Measurements from ENCODE around the gene SUPT3H.
"Not testable (repeated sequence)": the region's sequence is repeated elsewhere in the genome, so short reads cannot be mapped to it uniquely, and the experiment has no call there.

The SUPT3H gene

GRCh38 chr6:44926556-44926955 is 451.2 kb downstream of the SUPT3H start:
- DNase-seq (ENCODE audit: insufficient read length, low spot score) (no peak), FAIRE-seq (no peak)
- TF ChIP-seq POU2F2 (IDR thresholded peaks at IDR 0.05; ENCODE audit: low read depth, low read length) (no peak), POLR2A (IDR thresholded peaks at IDR 0.05; ENCODE audit: low read depth, low read length) (no peak), SPI1 (IDR thresholded peaks at IDR 0.05; ENCODE audit: low read depth, low read length) (no peak)

GRCh38 chr6:44925100-44925739 is 452.5 kb downstream of the SUPT3H start:
- TF ChIP-seq POU2F2 (IDR thresholded peaks at IDR 0.05; ENCODE audit: low read depth, low read length), result no peak
- no peak for TF ChIP-seq POLR2AphosphoS5 (IDR thresholded peaks at IDR 0.05; ENCODE audit: low read depth, low read length)
- TF ChIP-seq PAX5 (IDR thresholded peaks at IDR 0.05; ENCODE audit: insufficient read depth, low read length, severe bottlenecking), result no peak
- TF ChIP-seq SPI1 (IDR thresholded peaks at IDR 0.05; ENCODE audit: low read depth, low read length), result peak; percentile 67
- DNase-seq (ENCODE audit: insufficient read length, low spot score) (no peak), FAIRE-seq (no peak)

GRCh38 chr6:44923444-44923843 is 454.3 kb downstream of the SUPT3H start:
- TF ChIP-seq POU2F2 (IDR thresholded peaks at IDR 0.05; ENCODE audit: low read depth, low read length) (no peak), TAF1 (IDR thresholded peaks at IDR 0.05; ENCODE audit: low read depth, low read length) (no peak), PAX5 (IDR thresholded peaks at IDR 0.05; ENCODE audit: insufficient read depth, low read length, severe bottlenecking) (no peak), SPI1 (IDR thresholded peaks at IDR 0.05; ENCODE audit: low read depth, low read length) (no peak), POLR2A (IDR thresholded peaks at IDR 0.05; ENCODE audit: low read depth, low read length) (no peak), POLR2AphosphoS5 (IDR thresholded peaks at IDR 0.05; ENCODE audit: low read depth, low read length) (no peak)
- no peak for DNase-seq (ENCODE audit: insufficient read length, low spot score)
- peak; percentile 59 for FAIRE-seq

GRCh38 chr6:44921798-44922197 is 455.9 kb downstream of the SUPT3H start:
- TF ChIP-seq POLR2AphosphoS5 (IDR thresholded peaks at IDR 0.05; ENCODE audit: low read depth, low read length) (no peak), POU2F2 (IDR thresholded peaks at IDR 0.05; ENCODE audit: low read depth, low read length) (no peak), POLR2A (IDR thresholded peaks at IDR 0.05; ENCODE audit: low read depth, low read length) (no peak), PAX5 (IDR thresholded peaks at IDR 0.05; ENCODE audit: insufficient read depth, low read length, severe bottlenecking) (no peak), SPI1 (IDR thresholded peaks at IDR 0.05; ENCODE audit: low read depth, low read length) (no peak), TAF1 (IDR thresholded peaks at IDR 0.05; ENCODE audit: low read depth, low read length) (no peak)
- no peak for DNase-seq (ENCODE audit: insufficient read length, low spot score)
- FAIRE-seq, result no peak

- DNase-seq (ENCODE audit: insufficient read length, low spot score), result no peak
- TF ChIP-seq POLR2A (IDR thresholded peaks at IDR 0.05; ENCODE audit: low read depth, low read length) (no peak), TAF1 (IDR thresholded peaks at IDR 0.05; ENCODE audit: low read depth, low read length) (no peak), PAX5 (IDR thresholded peaks at IDR 0.05; ENCODE audit: insufficient read depth, low read length, severe bottlenecking) (no peak), POU2F2 (IDR thresholded peaks at IDR 0.05; ENCODE audit: low read depth, low read length) (no peak), SPI1 (IDR thresholded peaks at IDR 0.05; ENCODE audit: low read depth, low read length) (no peak), POLR2AphosphoS5 (IDR thresholded peaks at IDR 0.05; ENCODE audit: low read depth, low read length) (no peak)
- peak; percentile 51 for FAIRE-seq
Measured at GRCh38 chr6:44920952-44921491, 456.7 kb downstream of the SUPT3H start.

- FAIRE-seq (no peak), DNase-seq (ENCODE audit: insufficient read length, low spot score) (no peak)
- TF ChIP-seq POU2F2 (IDR thresholded peaks at IDR 0.05; ENCODE audit: low read depth, low read length), result no peak
- no peak for TF ChIP-seq TAF1 (IDR thresholded peaks at IDR 0.05; ENCODE audit: low read depth, low read length)
- TF ChIP-seq PAX5 (IDR thresholded peaks at IDR 0.05; ENCODE audit: insufficient read depth, low read length, severe bottlenecking), result no peak
- TF ChIP-seq POLR2A (IDR thresholded peaks at IDR 0.05; ENCODE audit: low read depth, low read length), result no peak
- TF ChIP-seq SPI1 (IDR thresholded peaks at IDR 0.05; ENCODE audit: low read depth, low read length), result no peak
- TF ChIP-seq POLR2AphosphoS5 (IDR thresholded peaks at IDR 0.05; ENCODE audit: low read depth, low read length), result no peak
Measured at GRCh38 chr6:44918671-44919296, 458.9 kb downstream of the SUPT3H start.

- TF ChIP-seq TAF1 (IDR thresholded peaks at IDR 0.05; ENCODE audit: low read depth, low read length) (no peak), POU2F2 (IDR thresholded peaks at IDR 0.05; ENCODE audit: low read depth, low read length) (no peak), POLR2A (IDR thresholded peaks at IDR 0.05; ENCODE audit: low read depth, low read length) (no peak)
- DNase-seq (ENCODE audit: insufficient read length, low spot score) (no peak), FAIRE-seq (no peak)
Measured at GRCh38 chr6:44917430-44917829, 460.3 kb downstream of the SUPT3H start.

- no peak for DNase-seq (ENCODE audit: insufficient read length, low spot score)
- no peak for FAIRE-seq
- TF ChIP-seq POU2F2 (IDR thresholded peaks at IDR 0.05; ENCODE audit: low read depth, low read length), result no peak
- no peak for TF ChIP-seq TAF1 (IDR thresholded peaks at IDR 0.05; ENCODE audit: low read depth, low read length)
- TF ChIP-seq POLR2AphosphoS5 (IDR thresholded peaks at IDR 0.05; ENCODE audit: low read depth, low read length), result no peak
- no peak for TF ChIP-seq SPI1 (IDR thresholded peaks at IDR 0.05; ENCODE audit: low read depth, low read length)
- TF ChIP-seq PAX5 (IDR thresholded peaks at IDR 0.05; ENCODE audit: insufficient read depth, low read length, severe bottlenecking), result no peak
- no peak for TF ChIP-seq POLR2A (IDR thresholded peaks at IDR 0.05; ENCODE audit: low read depth, low read length)
Measured at GRCh38 chr6:44915111-44915510, 462.6 kb downstream of the SUPT3H start.

GRCh38 chr6:44914141-44914540 is 463.6 kb downstream of the SUPT3H start:
- FAIRE-seq (no peak), DNase-seq (ENCODE audit: insufficient read length, low spot score) (no peak)
- TF ChIP-seq POLR2AphosphoS5 (IDR thresholded peaks at IDR 0.05; ENCODE audit: low read depth, low read length), result no peak
- no peak for TF ChIP-seq PAX5 (IDR thresholded peaks at IDR 0.05; ENCODE audit: insufficient read depth, low read length, severe bottlenecking)
- no peak for TF ChIP-seq SPI1 (IDR thresholded peaks at IDR 0.05; ENCODE audit: low read depth, low read length)
- TF ChIP-seq TAF1 (IDR thresholded peaks at IDR 0.05; ENCODE audit: low read depth, low read length), result no peak
- no peak for TF ChIP-seq POLR2A (IDR thresholded peaks at IDR 0.05; ENCODE audit: low read depth, low read length)
- TF ChIP-seq POU2F2 (IDR thresholded peaks at IDR 0.05; ENCODE audit: low read depth, low read length), result no peak

GRCh38 chr6:44906761-44907160 is 471.0 kb downstream of the SUPT3H start:
- no peak for DNase-seq (ENCODE audit: insufficient read length, low spot score)
- TF ChIP-seq POU2F2 (IDR thresholded peaks at IDR 0.05; ENCODE audit: low read depth, low read length) (no peak), POLR2AphosphoS5 (IDR thresholded peaks at IDR 0.05; ENCODE audit: low read depth, low read length) (no peak)
- no peak for FAIRE-seq

- DNase-seq (ENCODE audit: insufficient read length, low spot score), result not testable (repeated sequence)
Measured at GRCh38 chr6:44900358-44900757, 477.4 kb downstream of the SUPT3H start.

More at GRCh38 chr6:44900358-44900757, 477.4 kb downstream of the SUPT3H start:
- FAIRE-seq, result not testable (repeated sequence)
